CD4-positive, alpha-beta memory T cell (primary cell): ENCODE measurements around the gene CMTM8. TPM values are rescaled to one million over a fixed set of nuclear protein-coding genes. Genes with fewer than 3 reads are reported as not detected.

Source experiments
- CTCF ChIA-PET: fragments of 350-600 bp; sonication (Branson Sonifier 250); formaldehyde crosslinking; loops from one replicate; lab custom pipeline; 2021; ENCODE audit warnings: inconsistent platforms; ENCODE audit not compliant: partially characterized antibody; lab: Charles Lee
- POLR2A ChIA-PET: fragments of 350-600 bp; sonication (Branson Sonifier 250); formaldehyde crosslinking; loops from one replicate; lab custom pipeline; 2021; ENCODE audit not compliant: partially characterized antibody; lab: Charles Lee
- DNase-seq, 5 donors: peaks; one replicate each; pipeline versions ENCODE4 v3.0.0 to v3.0.0-alpha.2; 2020 to 2022; ENCODE audit warnings: mixed read lengths in 1 of 5
- H3K27ac ChIP-seq: one replicate; pipeline ENCODE4 v1.7.0; 2013; ENCODE audit warnings: low read depth, low read length
- H3K27me3 ChIP-seq: 2 replicates; pipeline ENCODE4 v1.7.0; 2013; ENCODE audit warnings: mild to moderate bottlenecking, low read length, moderate library complexity; ENCODE audit not compliant: insufficient read depth
- H3K36me3 ChIP-seq: 2 replicates; pipeline ENCODE4 v1.7.0; 2013; ENCODE audit warnings: mild to moderate bottlenecking, low read length, moderate library complexity; ENCODE audit not compliant: insufficient read depth
- H3K4me1 ChIP-seq: 2 replicates; pipeline ENCODE4 v1.7.0; 2013; ENCODE audit warnings: mild to moderate bottlenecking, low read length, moderate library complexity; ENCODE audit not compliant: insufficient read depth
- H3K4me3 ChIP-seq, 2 donors: one replicate each; pipeline ENCODE4 v1.7.0; 2013; ENCODE audit warnings: low read length in 2 of 2, mild to moderate bottlenecking in 1 of 2
- H3K9me3 ChIP-seq, 2 donors: one replicate each; pipeline ENCODE4 v1.7.0; 2013; ENCODE audit warnings: low read length in 2 of 2, control low read depth in 1 of 2; ENCODE audit not compliant: control insufficient read depth in 1 of 2
- H3K27ac Mint-ChIP-seq, 7 donors: one replicate each; pipeline ENCODE4 v1.8.0; 2020 to 2021; ENCODE audit warnings: mixed read lengths in 7 of 7, mild to moderate bottlenecking in 6 of 7, inconsistent platforms in 3 of 7, moderate library complexity in 3 of 7
- H3K27me3 Mint-ChIP-seq, 2 donors: one replicate each; pipeline ENCODE4 v1.8.0; 2020 to 2021; ENCODE audit warnings: mixed read lengths in 2 of 2
- H3K36me3 Mint-ChIP-seq, 2 donors: one replicate each; pipeline ENCODE4 v1.8.0; 2020 to 2021; ENCODE audit warnings: mixed read lengths in 2 of 2, inconsistent platforms in 1 of 2, mild to moderate bottlenecking in 1 of 2
- H3K4me1 Mint-ChIP-seq, 4 donors: one replicate each; pipeline ENCODE4 v1.8.0; 2020 to 2021; ENCODE audit warnings: mixed read lengths in 4 of 4, mild to moderate bottlenecking in 1 of 4
- H3K4me3 Mint-ChIP-seq, 8 donors: one replicate each; pipeline ENCODE4 v1.8.0; 2020 to 2021; ENCODE audit warnings: mixed read lengths in 8 of 8, mild to moderate bottlenecking in 7 of 8, moderate library complexity in 6 of 8, inconsistent platforms in 3 of 8
- H3K9me3 Mint-ChIP-seq, 8 donors: one replicate each; pipeline ENCODE4 v1.8.0; 2020 to 2021; ENCODE audit warnings: mixed read lengths in 8 of 8, mild to moderate bottlenecking in 5 of 8, inconsistent platforms in 3 of 8, moderate library complexity in 1 of 8
- intact Hi-C: fragments of 100-400 bp; cut with micrococcal nuclease; formaldehyde crosslinking; loops from one replicate; pipeline ENCODE4 v1.15.1; 2023
- polyA plus RNA-seq, 2 donors: library from polyadenylated mRNA; unstranded; fragments of 300-500 nt; fragmentation: Illumina TruSeq; gene quantifications; one replicate each; pipeline ENCODE4 v1.2.3, GENCODE V29; 2021
- total RNA-seq, 2 experiments: library from RNA; stranded (reverse); gene quantifications; one replicate each; pipeline ENCODE4 v1.2.3, GENCODE V29; 2021

CMTM8 gene
- total and polyA plus RNA-seq, 4 experiments from 2014 or later = 11.9 to 17.8 (median 14.8) TPM

DNA sequence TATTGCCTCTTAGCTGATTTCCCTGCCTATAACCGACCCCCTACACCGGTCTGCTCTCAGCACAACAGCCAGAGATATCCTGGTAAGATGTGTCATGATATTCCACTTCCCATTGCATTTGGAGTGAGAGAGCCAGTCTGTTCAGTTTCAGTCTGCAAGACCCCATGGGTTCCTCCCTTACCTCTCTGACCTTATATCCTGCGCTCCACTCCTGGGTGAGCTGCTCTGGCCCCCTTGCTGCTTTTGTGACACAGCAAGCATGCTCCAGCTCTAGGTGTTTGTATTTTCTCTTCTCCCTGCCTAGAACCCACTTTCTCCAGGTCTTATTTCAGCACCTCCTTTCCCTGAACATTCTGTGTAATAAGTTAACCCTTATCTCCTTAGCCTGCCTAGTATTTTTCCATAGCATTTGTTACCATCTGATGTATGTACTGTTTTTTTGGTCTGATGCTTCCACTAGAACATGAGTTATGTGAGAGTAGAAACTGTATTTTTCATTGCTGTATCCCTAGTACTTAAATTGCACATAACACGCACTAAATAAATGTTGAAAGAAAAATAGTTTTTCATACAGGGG lies 44.2 kb downstream of the CMTM8 start:
- H3K4me1 Mint-ChIP-seq = peaks cover 27 to 59% (median 36%) of the 10 kb centered on the region in 4 donors
- no peak overlapping the region for H3K4me3 Mint-ChIP-seq
- Histone ChIP-seq H3K4me3 (no peak overlapping the region), H3K4me1 (peaks cover 34% of the 10 kb centered on the region), H3K9me3 (no peaks in the 10 kb centered on the region), H3K36me3 (no peaks in the 10 kb centered on the region), H3K27me3 (no peaks in the 10 kb centered on the region), H3K27ac (no peak overlapping the region)
- H3K36me3 Mint-ChIP-seq = no peaks in the 10 kb centered on the region
- no peak for DNase-seq
- intact Hi-C loops = no loop called here
- no peaks in the 10 kb centered on the region for H3K27me3 Mint-ChIP-seq
- peaks cover 0 to 2% (median 0%) of the 10 kb centered on the region in 8 donors for H3K9me3 Mint-ChIP-seq
- ChIA-PET POLR2A (no interaction called here), CTCF (interaction anchor here (0.9 to 1.8 kb wide), 3 partner anchors 15 to 107 kb away, joined by 3 to 8 read pairs (median 5); no protein-coding TSS in a partner anchor)
- peak overlapping the region in 4 of 7 donors; percentile 25 to 64 (median 34) for H3K27ac Mint-ChIP-seq

DNA sequence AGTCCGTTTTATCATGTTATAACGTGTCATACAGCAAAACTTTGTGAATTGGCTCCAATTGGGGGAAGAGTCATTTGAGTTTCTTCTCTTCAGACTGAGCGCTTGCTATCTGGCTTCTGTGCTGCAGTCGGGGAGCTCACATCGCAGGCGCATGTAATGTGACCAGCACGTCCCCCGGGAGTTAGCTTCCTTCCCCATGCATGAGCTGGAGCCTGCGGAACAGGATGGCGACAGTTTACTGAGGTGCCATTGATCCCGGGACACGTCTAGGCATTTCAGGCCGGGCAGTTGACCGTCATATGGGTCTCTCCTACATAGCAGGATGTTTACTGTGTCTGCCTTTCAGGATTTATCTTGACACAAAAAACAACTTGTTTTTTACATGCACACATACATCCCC lies 44.8 kb downstream of the CMTM8 start:
- ChIA-PET POLR2A (no interaction called here), CTCF (interaction anchor here (1.6 to 1.8 kb wide), 2 partner anchors 14 to 107 kb away, joined by 5 to 8 read pairs; no protein-coding TSS in a partner anchor)
- Histone ChIP-seq H3K9me3 (no peaks in the 10 kb centered on the region), H3K27ac (no peak overlapping the region), H3K4me1 (peaks cover 40% of the 10 kb centered on the region), H3K4me3 (no peak overlapping the region), H3K36me3 (no peaks in the 10 kb centered on the region), H3K27me3 (no peaks in the 10 kb centered on the region)
- Mint-ChIP-seq H3K4me3 (no peak overlapping the region), H3K36me3 (no peaks in the 10 kb centered on the region), H3K4me1 (peaks cover 24 to 57% (median 36%) of the 10 kb centered on the region in 4 donors), H3K27me3 (no peaks in the 10 kb centered on the region), H3K9me3 (peaks cover 0 to 2% (median 0%) of the 10 kb centered on the region in 8 donors), H3K27ac (peak overlapping the region in 2 of 7 donors; percentile 25 to 59)
- DNase-seq = no peak
- intact Hi-C loops = no loop called here

DNA sequence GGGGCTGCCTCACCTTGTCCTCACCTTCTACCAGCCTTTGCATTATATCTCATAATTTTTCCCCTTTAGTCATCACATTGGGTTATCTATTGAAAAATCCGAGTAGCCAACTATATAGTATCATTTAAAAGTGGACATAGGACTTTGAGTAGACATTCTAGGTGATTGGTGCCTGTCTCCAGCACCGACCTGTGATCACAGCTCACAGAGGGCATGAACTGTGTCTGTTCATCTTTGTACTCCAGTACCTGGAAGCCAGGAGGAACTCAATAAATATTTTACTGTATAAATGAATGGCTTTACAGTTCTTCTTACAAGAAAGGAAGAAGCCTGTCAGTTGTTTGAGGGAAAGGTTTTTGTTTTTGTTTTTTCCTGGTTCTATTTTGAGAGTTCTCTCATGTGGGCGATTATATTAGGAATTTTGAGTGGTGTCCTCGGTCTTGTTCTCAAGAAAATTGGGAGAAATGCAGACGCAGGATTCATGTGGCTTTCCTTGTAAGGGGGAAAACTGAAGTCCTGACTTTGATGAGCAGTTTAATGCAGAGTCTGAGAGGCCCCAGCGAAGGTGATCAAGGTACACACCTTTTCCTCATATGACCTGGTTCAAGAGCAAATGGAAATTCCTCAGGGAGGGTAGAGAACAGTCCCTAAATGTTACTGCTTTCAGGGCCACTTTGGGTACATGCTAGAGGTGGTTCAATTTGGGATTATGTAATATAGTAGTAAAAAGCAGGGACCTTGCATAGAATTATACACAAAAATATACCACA lies 46.1 kb downstream of the CMTM8 start:
- Mint-ChIP-seq H3K36me3 (no peaks in the 10 kb centered on the region), H3K27me3 (no peaks in the 10 kb centered on the region), H3K27ac (peak overlapping the region; percentile 65 to 90 (median 86)), H3K4me1 (peaks cover 30 to 64% (median 45%) of the 10 kb centered on the region in 4 donors), H3K9me3 (peaks cover 0 to 2% (median 0%) of the 10 kb centered on the region in 8 donors), H3K4me3 (peak overlapping the region in 3 of 8 donors; percentile 10 to 32 (median 11))
- ChIA-PET CTCF (interaction anchor here (1.3 to 6.7 kb wide), 3 partner anchors 10 to 109 kb away, joined by 4 to 72 read pairs (median 8); partner anchors contain the start of gene CMTM8), POLR2A (interaction anchor here (0.7 to 2.0 kb wide), 2 partner anchors 45 to 840 kb away, joined by 3 to 8 read pairs; no protein-coding TSS in a partner anchor)
- no peak for DNase-seq
- H3K36me3 ChIP-seq = no peaks in the 10 kb centered on the region
- H3K27me3 ChIP-seq = no peaks in the 10 kb centered on the region
- intact Hi-C loops = no loop called here
- no peak overlapping the region for H3K27ac ChIP-seq
- H3K4me1 ChIP-seq = peaks cover 53% of the 10 kb centered on the region
- H3K9me3 ChIP-seq = no peaks in the 10 kb centered on the region
- no peak overlapping the region for H3K4me3 ChIP-seq

DNA sequence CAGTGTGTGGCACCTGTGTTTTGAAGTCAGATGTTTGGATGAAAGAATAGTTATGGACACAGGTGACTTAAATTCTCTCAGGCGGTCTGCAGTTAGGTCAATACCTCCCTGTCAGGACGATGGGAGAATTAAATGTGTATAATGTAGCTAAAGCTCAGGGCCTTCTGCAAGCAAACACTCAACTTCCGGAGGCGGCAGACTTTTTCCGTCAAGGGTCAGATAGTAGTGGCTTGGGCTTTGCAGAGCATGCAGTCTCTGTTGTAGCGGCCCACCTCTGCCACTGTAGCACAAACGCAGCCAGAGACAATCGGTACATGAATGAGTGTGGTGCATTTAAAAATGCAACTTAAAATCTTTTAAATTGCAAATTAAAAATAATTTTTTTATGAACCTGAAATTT lies 47.4 kb downstream of the CMTM8 start:
- Histone ChIP-seq H3K27me3 (no peaks in the 10 kb centered on the region), H3K27ac (peak overlapping the region; percentile 31), H3K4me3 (no peak overlapping the region), H3K36me3 (no peaks in the 10 kb centered on the region), H3K4me1 (peaks cover 53% of the 10 kb centered on the region), H3K9me3 (no peaks in the 10 kb centered on the region)
- Mint-ChIP-seq H3K9me3 (peaks cover 0 to 2% (median 0%) of the 10 kb centered on the region in 8 donors), H3K4me3 (peak overlapping the region in 7 of 8 donors; percentile 6 to 74 (median 59)), H3K36me3 (no peaks in the 10 kb centered on the region), H3K27ac (peak overlapping the region; percentile 68 to 90 (median 83)), H3K27me3 (no peaks in the 10 kb centered on the region), H3K4me1 (peaks cover 30 to 62% (median 43%) of the 10 kb centered on the region in 4 donors)
- ChIA-PET CTCF (interaction anchor here (0.9 to 14.8 kb wide), 8 partner anchors 11 to 158 kb away, joined by 3 to 382 read pairs (median 20); partner anchors contain the start of gene CMTM8), POLR2A (interaction anchor here (1.0 to 2.0 kb wide), 4 partner anchors 11 to 46 kb away, joined by 4 to 8 read pairs (median 4); no protein-coding TSS in a partner anchor)
- intact Hi-C loops = no loop called here
- DNase-seq = peak in 1 of 5 donors; percentile 46

DNA sequence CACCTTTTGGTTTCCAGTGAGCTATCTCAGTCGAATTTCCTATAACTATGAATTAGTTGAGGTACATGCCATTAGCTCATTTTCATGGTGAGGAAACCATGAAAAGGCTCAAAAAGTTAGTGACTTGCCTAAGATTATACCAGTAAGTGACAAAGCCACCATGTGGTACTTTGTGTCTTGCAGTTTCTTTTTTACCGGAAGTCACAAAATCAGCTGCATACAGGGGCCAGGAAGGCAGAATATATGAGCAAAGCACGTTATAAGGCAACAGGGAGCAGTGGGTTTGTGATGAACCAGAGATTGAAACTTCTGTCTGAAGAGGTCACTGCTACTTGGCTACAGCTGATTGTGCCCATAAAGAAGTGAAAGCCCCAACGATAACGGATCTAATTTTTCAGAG lies 50.3 kb downstream of the CMTM8 start:
- Mint-ChIP-seq H3K36me3 (no peaks in the 10 kb centered on the region), H3K4me3 (peak overlapping the region in 7 of 8 donors; percentile 39 to 76 (median 56)), H3K27ac (peak overlapping the region; percentile 54 to 96 (median 87)), H3K4me1 (peaks cover 23 to 57% (median 35%) of the 10 kb centered on the region in 4 donors), H3K9me3 (peaks cover 0 to 2% (median 0%) of the 10 kb centered on the region in 8 donors), H3K27me3 (no peaks in the 10 kb centered on the region)
- Histone ChIP-seq H3K27me3 (no peaks in the 10 kb centered on the region), H3K4me1 (peaks cover 48% of the 10 kb centered on the region), H3K4me3 (no peak overlapping the region), H3K36me3 (no peaks in the 10 kb centered on the region), H3K9me3 (no peaks in the 10 kb centered on the region), H3K27ac (peak overlapping the region; percentile 22)
- intact Hi-C loops = loop anchor here (1.0 to 2.0 kb wide), 2 partner anchors 50 to 112 kb away; partner anchors contain the start of gene CMTM8
- CTCF ChIA-PET = interaction anchor here (0.9 to 14.8 kb wide), 26 partner anchors 8 to 364 kb away, joined by 3 to 382 read pairs (median 5); partner anchors contain the start of gene CMTM8
- POLR2A ChIA-PET = interaction anchor here (0.8 to 2.3 kb wide), 10 partner anchors 8 to 175 kb away, joined by 3 to 11 read pairs (median 4); partner anchors contain the start of gene CMTM8
- peak; percentile 35 to 47 (median 43) for DNase-seq

DNA sequence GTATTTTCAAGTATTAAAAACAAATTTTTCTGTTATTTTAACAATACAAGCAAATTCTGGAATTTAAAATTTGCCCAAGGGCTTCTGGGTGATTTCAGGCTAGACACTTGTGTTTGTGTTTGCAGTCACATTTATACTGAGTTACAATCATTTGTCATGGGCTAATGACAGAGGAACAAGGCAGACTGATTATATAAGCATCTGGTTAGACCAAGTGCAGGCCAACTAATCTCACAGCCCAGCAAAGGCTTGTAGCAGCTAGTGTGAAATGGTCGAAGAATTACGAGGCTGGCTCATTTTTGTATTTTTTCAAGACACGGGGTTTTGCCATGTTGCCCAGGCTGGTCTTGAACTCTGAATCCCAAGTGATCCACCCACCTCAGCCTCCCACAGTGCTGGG lies 52.1 kb downstream of the CMTM8 start:
- Histone ChIP-seq H3K9me3 (no peaks in the 10 kb centered on the region), H3K27ac (no peak overlapping the region), H3K4me1 (peaks cover 40% of the 10 kb centered on the region), H3K36me3 (no peaks in the 10 kb centered on the region), H3K27me3 (no peaks in the 10 kb centered on the region), H3K4me3 (no peak overlapping the region)
- peaks cover 21 to 47% (median 33%) of the 10 kb centered on the region in 4 donors for H3K4me1 Mint-ChIP-seq
- no peaks in the 10 kb centered on the region for H3K36me3 Mint-ChIP-seq
- H3K27ac Mint-ChIP-seq = no peak overlapping the region
- H3K9me3 Mint-ChIP-seq = peaks cover 0 to 2% (median 0%) of the 10 kb centered on the region in 8 donors
- intact Hi-C loops = no loop called here
- ChIA-PET CTCF (interaction anchor here (1.3 to 14.8 kb wide), 4 partner anchors 43 to 178 kb away, joined by 3 to 382 read pairs (median 38); no protein-coding TSS in a partner anchor), POLR2A (no interaction called here)
- no peak overlapping the region for H3K4me3 Mint-ChIP-seq
- DNase-seq = no peak
- no peaks in the 10 kb centered on the region for H3K27me3 Mint-ChIP-seq
